ACHN (cell line): ENCODE results near the gene ERO1B.
A peak's percentile ranks its signal among the peaks of the same experiment; 100 is the strongest.
"Not testable (repeated sequence)": the region's sequence is repeated elsewhere in the genome, so short reads cannot be mapped to it uniquely, and the experiment has no call there.

Source experiments
- DNase-seq: peaks from one replicate; pipeline ENCODE4 v3.0.0-alpha.2; 2015
- in situ Hi-C: cut with HindIII; loops from 2 replicates; pipeline ENCODE4 v1.10.0; 2017; ENCODE audit warnings: low sequenced_read_pairs, low pct_ligation_motif_present, low pct_unique_long_range_greater_than_20kb

Gene ERO1B

GRCh38 chr1:236207569-236207968 is 74.2 kb downstream of the ERO1B start:
- in situ Hi-C loops: no loop called here
- no peak for DNase-seq

- in situ Hi-C loops: no loop called here
- DNase-seq: no peak
Measured at GRCh38 chr1:236207121-236207520, 74.6 kb downstream of the ERO1B start.

GRCh38 chr1:236206548-236206947 is 75.2 kb downstream of the ERO1B start:
- DNase-seq: no peak
- in situ Hi-C loops: no loop called here

- DNase-seq: no peak
- in situ Hi-C loops: no loop called here
Measured at GRCh38 chr1:236204656-236205055, 77.1 kb downstream of the ERO1B start.

- in situ Hi-C loops: no loop called here
- DNase-seq: no peak
Measured at GRCh38 chr1:236204039-236204438, 77.7 kb downstream of the ERO1B start.

- in situ Hi-C loops: no loop called here
- no peak for DNase-seq
Measured at GRCh38 chr1:236201786-236202185, 80.0 kb downstream of the ERO1B start.

GRCh38 chr1:236200925-236201324 is 80.8 kb downstream of the ERO1B start:
- DNase-seq: no peak
- in situ Hi-C loops: no loop called here

- in situ Hi-C loops: no loop called here
- DNase-seq: no peak
Measured at GRCh38 chr1:236193184-236193583, 88.6 kb downstream of the ERO1B start.

GRCh38 chr1:236188084-236188483 is 93.7 kb downstream of the ERO1B start:
- in situ Hi-C loops, DNase-seq: not testable (repeated sequence)

GRCh38 chr1:236186471-236186870 is 95.3 kb downstream of the ERO1B start:
- DNase-seq: not testable (repeated sequence)

GRCh38 chr1:236185687-236186086 is 96.1 kb downstream of the ERO1B start:
- in situ Hi-C loops: no loop called here
- DNase-seq: no peak

More at GRCh38 chr1:236186471-236186870, 95.3 kb downstream of the ERO1B start:
- in situ Hi-C loops: not testable (repeated sequence)

- DNase-seq: no peak
- in situ Hi-C loops: no loop called here
Measured at GRCh38 chr1:236181059-236181458, 100.7 kb downstream of the ERO1B start.

- in situ Hi-C loops: no loop called here
Measured at GRCh38 chr1:236179634-236180033, 102.1 kb downstream of the ERO1B start.

GRCh38 chr1:236176337-236177336 is 105.1 kb downstream of the ERO1B start:
- DNase-seq: peak; percentile 94
- in situ Hi-C loops: no loop called here

More at GRCh38 chr1:236179634-236180033, 102.1 kb downstream of the ERO1B start:
- DNase-seq: no peak

- peak; percentile 85 for DNase-seq
- in situ Hi-C loops: no loop called here
Measured at GRCh38 chr1:236175642-236176336, 106.0 kb downstream of the ERO1B start.

GRCh38 chr1:236173174-236173767 is 108.5 kb downstream of the ERO1B start:
- in situ Hi-C loops: no loop called here
- no peak for DNase-seq

- in situ Hi-C loops: no loop called here
- no peak for DNase-seq
Measured at GRCh38 chr1:236172041-236172579, 109.6 kb downstream of the ERO1B start.

GRCh38 chr1:236168716-236169429 is 112.9 kb downstream of the ERO1B start:
- in situ Hi-C loops: no loop called here
- peak; percentile 86 for DNase-seq
